HG02938 (cell line): ENCODE measurements around the gene DYNLL1.
"Not testable (repeated sequence)": the region's sequence is repeated elsewhere in the genome, so short reads cannot be mapped to it uniquely, and the experiment has no call there.

ENCODE experiments used
- ATAC-seq: cut with Tn5 transposase; IDR thresholded peaks from one replicate; pipeline ENCODE4 v1.9.1; 2021; ENCODE audit warnings: mild to moderate bottlenecking, moderate library complexity; ENCODE audit not compliant: unreplicated experiment

Gene DYNLL1

DNA sequence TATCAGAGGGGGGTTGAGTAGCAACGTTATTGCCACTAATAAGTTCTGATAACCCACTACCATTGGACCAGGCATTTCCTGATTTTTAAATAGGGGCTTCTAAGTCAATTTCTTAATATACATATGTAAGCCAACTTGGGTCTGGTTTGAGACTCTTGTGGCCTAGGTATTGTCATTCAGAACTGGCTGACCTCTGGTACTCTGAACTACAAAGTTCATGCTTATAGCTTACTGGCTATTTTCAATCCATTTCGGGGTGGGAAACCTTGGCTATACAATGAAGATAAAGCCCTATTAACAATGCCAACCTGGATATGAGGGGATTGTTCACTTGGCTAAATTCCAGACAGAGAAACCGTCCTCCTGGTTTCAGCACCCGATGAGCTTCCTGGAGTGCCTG, 8.7 kb downstream of the DYNLL1 start:
- ATAC-seq = no peak

DNA sequence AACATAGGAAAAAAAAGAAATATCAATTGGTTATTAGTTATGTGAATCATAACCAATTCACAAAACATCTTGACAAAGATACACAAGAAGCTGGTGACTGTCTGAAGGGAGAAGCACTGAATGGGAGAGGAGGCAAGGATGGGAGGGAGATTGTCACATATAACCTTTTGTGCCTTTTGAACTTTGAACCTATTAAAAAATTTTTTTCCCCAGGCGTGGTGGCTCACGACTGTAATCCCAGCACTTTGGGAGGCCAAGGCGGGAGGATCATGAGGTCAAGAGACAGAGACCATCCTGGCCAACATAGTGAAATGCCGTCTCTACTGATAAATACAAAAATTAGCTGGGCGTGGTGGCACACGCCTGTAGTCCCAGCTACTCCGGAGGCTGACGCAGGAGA, 12.6 kb downstream of the DYNLL1 start:
- no peak for ATAC-seq

DNA sequence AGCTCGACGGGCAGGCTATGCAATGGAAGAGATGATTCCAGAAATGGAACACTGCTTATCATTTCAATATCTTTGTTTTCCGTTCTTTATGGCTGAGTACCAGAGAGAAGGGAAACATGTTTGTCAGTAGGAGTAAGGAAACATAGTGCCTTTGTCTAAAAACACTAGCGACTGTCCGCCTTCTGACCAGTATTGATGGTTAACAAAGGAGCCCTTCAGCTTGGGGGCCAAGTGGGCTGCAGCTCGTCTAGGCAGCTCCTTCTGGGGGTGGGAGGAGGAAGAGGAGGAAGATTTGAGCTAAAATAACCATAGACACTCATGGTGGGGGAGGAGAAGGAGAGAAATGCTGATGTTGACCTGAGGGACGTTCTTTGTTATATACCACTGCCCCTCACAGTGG, 18.1 kb downstream of the DYNLL1 start:
- ATAC-seq = no peak

DNA sequence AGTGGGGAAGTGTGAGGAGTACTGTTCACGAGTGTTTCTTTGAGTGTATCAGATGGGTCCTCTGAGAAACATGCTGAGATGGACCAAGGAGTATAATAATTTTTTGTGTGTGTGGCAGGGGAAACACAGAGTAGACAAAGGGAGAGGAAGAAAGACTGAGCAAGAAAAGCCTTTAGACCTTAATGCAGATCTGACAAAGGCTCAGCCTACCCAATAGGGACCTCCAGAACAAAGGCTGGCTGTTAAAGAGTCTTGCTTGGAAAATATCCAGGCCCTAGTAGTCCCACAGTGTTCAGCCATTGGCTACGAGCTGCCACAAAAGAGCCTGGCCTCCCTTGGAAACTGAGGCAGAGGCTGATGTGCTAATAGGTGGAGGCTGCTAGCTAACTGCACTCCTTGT, 19.6 kb downstream of the DYNLL1 start:
- no peak for ATAC-seq

DNA sequence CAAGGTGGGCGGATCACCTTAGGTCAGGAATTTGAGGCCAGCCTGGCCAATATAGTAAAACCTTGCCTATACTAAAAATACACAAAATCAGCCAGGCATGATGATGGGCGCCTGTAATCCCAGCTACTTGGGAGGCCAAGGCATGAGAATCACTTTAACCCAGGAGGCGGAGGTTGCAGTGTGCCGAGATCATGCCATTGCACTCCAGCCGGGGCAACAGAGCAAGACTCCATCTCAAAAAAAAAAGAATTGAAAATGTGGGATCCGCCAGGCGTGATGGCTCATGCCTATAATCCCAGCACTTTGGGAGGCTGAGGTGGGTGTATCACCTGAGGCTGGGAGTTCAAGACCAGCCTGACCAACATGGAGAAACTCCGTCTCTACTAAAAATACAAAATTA, 23.4 kb downstream of the DYNLL1 start:
- not testable (repeated sequence) for ATAC-seq

DNA sequence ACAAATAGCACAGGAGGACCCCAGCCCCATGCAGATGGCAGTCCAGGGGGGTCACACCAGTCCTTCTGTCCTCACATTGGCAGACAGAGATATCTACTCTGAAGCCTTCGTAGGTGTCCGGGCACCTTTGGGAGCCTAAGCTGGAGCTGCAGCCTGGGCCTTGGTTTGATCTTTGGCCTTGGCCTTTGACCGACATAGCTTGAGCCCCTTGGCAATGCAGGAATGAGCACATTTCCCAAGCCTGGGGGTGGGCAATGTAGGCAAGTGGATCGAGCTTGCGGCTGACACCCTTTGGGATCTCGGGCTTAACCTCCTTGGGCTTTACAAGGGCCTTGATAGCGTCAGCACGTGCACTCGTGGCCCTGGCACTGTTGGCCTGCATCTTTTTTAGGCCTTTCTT, 26.7 kb downstream of the DYNLL1 start:
- no peak for ATAC-seq

DNA sequence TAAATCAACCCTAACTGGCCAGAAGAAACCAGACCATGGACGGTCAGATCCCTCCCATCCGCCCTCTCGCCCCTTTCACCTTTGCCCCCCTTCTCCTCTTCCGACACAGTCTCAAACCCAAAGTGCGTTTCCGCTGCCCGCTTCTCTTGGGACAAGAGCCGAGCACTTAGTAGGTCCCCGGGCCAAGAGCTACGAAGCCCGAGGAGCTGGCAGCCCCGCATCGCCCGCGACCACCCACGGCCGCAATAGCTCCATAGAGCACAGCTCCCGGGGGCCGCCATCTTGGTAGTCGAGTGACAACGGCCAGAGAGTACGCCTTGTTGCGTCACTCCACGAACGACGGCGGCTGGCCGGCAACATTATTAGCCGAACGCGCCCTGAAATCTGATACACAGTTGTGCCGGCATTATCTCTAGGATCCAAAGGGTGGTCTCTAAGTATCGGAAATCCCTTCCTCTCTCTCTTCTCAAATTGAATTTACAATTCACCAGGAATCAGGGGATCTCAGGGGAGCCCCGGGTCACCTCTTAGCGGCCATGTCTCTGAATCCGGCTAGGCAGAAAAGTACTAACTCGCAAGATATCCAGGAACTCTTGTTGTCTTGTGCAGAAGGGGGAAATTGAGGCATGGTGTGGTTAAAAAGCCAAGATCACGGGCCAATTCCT, 33.1 kb downstream of the DYNLL1 start, which contains the start of gene COQ5:
TSS of gene COQ5 (minus strand) at position 298 of the 665 bp plus-strand sequence. CDS start at position 281, 17 bp downstream.
- ATAC-seq = peak; percentile 67

DNA sequence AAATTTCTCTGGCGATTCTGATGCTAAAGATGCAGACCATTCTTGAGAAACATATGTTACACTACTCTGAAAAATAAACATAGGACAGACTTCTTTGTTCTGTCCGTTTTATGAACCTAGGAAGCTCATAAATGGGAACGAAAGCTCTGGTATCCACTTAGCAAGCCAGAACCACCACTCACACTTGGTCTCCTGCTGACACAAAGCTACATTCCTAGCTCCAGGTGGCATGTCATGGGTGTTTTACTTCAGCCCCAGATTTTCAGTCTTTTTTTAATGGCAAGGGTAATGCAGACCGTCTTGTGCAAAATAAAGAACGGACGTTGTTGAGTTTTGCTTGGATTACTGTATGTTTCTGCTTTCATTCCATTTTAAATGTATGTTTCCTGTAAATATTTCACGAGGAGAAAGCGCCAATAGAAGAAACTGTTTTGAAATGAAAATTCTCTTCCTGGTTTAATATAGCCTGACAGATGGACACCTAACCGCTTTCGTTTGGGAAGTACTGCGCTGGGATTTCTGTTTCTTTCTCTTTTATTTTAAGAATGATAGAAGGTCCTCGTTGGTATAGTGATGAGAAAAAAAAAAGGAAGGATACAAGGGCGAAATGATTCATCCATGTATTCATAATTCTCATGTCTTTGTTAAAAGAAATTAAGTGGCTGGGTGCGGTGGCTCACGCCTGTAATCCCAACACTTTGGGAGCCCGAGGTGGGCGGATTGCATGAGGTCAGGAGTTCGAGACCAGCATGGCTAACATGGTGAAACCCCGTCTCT, 33.9 kb downstream of the DYNLL1 start:
- no peak for ATAC-seq

DNA sequence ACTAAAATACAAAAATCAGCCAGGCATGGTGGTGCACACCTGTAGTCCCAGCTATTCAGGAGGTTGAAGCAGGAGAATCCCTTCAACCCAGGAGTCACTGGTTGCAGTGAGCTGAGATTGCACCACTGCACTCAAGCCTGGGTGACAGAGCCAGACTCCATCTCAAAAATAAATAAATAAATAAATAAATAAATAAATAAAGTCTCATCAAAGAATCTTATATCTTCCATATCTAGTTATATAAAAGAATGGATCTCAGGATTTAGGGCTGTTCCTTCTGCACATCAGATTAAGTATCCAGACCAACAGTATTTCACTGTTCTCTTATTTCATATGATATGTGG, 34.5 kb downstream of the DYNLL1 start:
- not testable (repeated sequence) for ATAC-seq

DNA sequence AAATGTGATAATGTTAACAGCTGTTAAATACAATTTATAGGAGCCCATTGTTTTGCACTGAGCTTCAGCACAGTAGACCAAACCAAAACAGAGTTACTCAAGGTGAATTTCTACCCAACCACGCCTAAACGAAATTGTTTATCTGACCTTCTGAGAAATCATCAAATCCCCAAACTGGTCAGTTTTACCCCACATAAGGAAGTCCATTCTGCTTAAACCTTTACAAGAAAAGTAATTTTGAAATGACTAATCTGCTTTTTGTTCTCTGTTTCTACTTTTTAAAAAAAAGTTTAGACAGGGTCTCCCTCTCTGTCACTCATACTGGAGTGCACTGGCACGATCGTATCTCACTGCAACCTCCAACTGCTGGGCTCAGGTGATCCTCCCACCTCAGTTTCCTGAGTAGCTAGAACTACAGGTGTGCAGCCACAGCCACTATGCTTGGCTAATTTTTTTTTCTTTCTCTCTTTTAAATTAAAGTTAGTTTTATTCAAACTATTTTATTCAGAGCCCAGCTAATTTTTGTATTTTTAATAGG, 36.9 kb downstream of the DYNLL1 start:
- ATAC-seq = no peak

DNA sequence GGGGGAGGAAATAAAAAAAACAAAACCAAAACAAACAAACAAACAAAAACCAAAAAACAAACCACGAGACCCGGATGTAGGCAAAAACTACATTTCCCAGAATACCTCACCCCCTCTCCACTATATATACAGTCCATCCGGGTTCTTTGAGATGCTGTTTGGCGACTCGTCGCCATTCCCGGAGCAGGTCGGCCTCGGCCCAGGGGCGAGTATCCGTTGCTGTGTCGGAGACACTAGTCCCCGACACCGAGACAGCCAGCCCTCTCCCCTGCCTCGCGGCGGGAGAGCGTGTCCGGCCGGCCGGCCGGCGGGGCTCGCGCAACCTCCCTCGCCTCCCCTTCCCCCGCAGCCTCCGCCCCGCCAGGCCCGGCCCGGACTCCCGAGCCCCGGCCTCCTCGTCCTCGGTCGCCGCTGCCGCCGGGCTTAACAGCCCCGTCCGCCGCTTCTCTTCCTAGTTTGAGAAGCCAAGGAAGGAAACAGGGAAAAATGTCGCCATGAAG, 38.3 kb downstream of the DYNLL1 start, which contains the start of gene RNF10:
TSS of gene RNF10 (plus strand) at position 154 of the 500 bp plus-strand sequence. CDS start 456 bp downstream, outside the sequence.
- peak; percentile 61 for ATAC-seq

DNA sequence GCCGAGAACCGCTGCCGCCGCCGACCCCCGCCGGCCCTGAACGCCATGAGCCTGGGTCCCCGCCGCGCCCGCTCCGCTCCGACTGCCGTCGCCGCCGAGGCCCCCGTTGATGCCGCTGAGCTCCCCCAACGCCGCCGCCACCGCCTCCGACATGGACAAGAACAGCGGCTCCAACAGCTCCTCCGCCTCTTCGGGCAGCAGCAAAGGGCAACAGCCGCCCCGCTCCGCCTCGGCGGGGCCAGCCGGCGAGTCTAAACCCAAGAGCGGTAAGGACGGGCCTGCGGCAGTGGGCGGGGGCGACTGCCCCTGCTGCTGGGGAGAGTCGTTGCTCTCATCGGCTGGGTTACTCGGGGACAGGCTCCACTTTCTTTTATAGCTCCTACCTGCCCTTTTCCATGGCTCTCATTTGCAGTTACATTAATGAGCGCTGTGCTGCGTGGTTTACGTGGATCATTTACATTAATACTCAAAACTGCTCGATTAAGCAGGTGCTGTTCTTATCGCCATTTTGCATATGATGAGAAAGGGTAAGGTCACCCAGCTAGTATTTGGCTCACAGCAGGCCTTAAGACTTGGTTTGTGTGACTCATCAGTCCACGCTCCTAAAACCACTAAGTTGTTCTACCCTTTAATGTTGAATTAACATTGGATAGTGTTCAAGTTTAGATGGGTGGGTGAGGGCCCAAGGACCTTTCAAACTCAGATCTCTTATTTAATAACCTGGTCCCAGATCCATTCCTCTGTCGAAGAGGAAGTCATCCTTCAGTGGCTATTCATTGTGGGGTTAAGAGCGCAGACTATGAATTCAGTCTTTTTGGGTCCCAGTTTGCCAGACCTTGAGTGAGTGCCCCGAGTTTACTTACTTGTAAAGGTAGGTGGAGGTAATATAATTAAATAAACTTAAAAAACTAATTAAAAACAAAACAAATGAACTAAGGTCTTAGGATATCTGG, 39.1 kb downstream of the DYNLL1 start:
- ATAC-seq = peak; percentile 27

DNA sequence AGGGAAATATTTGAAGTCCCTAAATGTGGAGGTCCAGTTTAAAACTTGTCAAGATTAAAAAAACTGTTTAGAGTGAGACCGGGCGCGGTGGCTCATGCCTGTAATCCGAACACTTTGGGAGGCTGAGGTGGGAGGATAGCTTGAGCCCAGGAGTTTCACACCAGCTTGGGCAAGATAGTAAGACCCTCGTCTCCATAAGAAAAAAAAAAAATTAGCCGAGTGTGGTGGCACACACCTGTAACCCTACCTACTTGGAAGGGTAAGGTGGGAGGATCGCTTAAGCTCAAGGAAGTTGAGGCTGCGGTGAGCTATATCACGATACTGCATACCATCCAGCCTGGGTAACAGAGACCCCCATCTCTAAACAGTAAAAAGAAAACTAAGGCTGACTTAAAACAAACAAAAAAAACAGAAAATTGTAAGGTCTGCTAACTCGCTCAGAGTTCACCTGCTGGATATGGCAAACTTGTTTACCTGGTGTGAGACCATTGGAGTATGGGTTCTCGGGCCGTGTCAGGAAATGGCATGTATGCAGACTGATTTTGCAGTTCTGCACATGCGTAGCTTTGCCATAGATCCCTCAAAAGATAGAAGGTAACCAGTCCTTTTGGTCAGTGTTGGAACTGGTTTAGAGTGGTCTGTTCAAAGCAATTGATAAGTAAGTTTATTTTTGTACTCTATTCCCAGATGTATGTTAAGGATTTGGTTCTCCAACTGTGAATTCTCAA, 40.3 kb downstream of the DYNLL1 start:
- no peak for ATAC-seq

DNA sequence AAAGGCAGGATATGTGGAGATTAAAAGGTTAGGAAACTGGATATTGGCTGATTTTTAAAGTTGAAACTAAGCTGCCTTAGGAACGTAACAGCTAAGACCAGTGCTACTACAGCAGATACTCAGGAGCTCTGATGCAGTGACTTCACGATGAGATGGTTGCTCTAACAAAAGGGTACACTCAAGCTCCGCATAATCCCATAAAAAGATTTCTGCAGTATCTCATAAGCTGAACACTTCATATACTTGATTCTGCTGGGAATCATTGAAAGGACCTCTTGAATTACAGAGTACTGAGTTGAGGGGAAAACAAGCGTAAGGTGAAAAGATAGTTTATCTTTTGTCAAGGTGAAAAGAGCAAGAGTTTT, 41.9 kb downstream of the DYNLL1 start:
- no peak for ATAC-seq

DNA sequence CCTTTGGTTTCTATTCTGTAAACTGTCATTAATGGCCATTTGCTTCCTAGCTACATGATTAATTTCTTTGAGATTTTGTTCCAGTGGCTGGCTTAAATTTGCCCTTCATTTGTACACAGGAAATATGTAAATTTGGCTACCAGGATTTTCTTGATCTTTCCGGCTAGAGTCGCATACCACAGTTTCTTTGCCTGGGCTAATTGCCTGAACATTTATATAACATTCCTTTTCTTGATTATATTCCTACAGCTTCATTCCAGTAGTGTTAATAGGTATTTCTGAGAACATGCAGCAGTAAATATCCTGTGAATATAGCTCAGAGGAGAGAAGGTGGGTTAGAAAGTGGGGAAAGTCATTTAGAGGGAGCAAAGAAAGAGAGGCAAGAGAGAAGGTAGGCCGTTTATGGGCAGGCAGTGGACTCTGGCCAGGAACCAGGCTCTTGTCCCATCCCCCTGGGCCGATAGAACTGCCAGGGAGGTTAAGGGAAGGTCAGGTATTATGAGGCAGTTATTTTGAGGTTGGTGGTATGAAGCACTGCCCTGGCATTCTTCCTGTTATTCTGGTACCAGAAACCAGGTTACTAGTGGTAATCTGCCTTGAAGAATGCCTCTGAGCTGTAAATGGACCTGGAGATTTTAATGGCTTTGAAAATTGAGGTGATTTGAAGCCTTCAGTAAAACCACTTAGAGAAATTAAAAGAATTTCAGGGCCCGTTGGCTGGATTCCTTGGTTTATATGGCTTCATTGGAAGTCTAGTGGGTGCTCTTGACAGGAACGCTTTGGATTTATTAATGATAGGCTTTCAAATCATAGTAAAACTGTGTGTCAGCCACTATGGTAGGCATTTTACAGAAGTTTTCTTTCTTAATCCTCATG, 42.6 kb downstream of the DYNLL1 start:
- ATAC-seq = no peak

DNA sequence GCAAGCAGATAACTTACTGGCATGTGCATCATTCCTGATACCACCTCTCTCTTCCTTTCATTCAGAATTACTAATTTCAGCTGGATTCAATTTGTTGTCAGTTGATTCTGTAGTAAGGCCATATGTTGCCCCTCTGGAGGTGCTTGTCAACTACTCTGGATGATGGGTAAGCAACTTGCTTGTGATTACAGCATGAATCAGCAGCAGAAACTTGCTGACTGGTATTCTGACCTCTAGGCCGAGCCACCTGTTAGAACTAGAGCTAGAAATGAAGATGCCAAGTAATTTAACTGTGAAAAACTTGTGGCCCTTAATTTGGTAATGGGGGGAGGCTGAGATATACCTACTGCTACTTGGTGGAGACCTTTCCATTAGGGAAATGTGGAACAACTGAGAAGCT, 43.4 kb downstream of the DYNLL1 start:
- ATAC-seq = no peak

DNA sequence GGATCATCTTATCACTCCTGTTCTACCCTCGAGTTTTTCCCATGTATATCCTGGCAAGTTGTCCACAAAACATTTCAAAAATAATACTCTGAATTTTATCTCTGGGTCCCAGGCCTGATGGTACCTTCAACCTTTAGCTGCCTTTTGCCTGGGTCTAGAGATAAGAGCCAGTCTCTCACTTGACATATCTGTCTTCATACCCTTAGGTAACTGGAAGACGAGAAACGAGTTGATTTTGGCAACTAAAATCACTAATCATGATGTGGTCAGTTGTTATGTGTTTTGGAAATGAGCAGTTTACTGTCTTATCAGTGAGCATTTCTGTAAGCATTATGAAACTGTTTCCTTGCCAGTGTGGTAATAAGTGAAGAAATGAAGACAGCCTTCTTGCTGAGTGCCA, 44.5 kb downstream of the DYNLL1 start:
- ATAC-seq = no peak

DNA sequence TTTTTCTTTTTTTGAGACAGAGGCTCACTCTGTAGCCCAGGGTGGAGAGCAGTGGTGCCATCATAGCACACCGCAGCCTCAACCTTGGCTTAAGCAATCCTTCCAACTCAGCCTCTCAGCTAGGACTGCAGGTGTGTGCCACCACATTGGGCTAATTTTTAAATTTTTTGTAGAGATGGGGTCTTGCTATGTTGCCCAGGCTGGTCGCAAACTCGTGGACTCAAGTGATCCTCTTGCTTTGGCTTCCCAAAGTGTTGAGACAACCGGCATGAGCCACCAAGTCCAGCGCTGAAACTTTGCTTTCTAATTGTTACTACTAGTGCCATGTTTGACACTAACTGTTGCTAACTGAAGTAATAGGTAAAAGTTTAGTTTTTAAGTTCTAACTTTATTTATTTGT, 46.3 kb downstream of the DYNLL1 start:
- no peak for ATAC-seq

DNA sequence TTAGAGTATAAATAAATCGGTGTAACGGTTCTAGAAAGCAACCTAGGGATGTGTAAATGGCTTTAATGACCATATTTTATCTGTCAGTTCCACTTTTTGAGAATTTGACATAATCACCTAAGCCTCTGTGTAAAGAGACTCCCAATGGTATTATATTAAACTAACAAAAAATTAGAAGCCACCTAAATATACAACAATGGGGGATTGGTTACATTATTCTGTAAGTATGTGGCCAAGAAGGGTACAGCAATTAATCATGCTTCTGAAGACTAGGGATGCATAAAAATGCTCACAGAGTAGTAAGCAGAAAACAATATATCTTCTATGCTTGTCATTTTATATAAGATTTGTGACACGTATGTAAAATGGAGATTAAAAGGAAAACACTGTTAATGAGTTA, 48.8 kb downstream of the DYNLL1 start:
- ATAC-seq = no peak
